MCF 10A (cell line): ENCODE data around the gene HDAC5. TPM values are rescaled to one million over a fixed set of nuclear protein-coding genes. Genes with fewer than 3 reads are reported as not detected.

ENCODE experiments used
- BruUV-seq: library from RNA; stranded (reverse); fragments of 400-500 nt; replicated peaks from 2 replicates; lab custom pipeline; 2021; lab: Mats Ljungman, UMichigan
- CTCF ChIA-PET: fragments of 300-600 bp; sonication (Branson Sonifier 250); formaldehyde crosslinking; extraction: SDS; loops from one replicate; lab custom pipeline; 2021; ENCODE audit warnings: antibody characterized with exemption, inconsistent platforms; lab: Yijun Ruan, JAX
- POLR2A ChIA-PET: fragments of 300-600, 350-650 bp; sonication (Branson Sonifier 250); formaldehyde crosslinking; extraction: SDS; loops from one replicate; lab custom pipeline; 2020; ENCODE audit warnings: antibody characterized with exemption, inconsistent platforms; lab: Yijun Ruan, JAX
- DNase-seq: peaks from one replicate; pipeline ENCODE4 v3.0.0-alpha.2; 2018; ENCODE audit not compliant: unreplicated experiment
- H3K27ac Mint-ChIP-seq: one replicate; pipeline ENCODE4 v1.8.0; 2022; ENCODE audit warnings: mild to moderate bottlenecking, low read depth, mixed read lengths; ENCODE audit not compliant: unreplicated experiment
- H3K27me3 Mint-ChIP-seq: one replicate; pipeline ENCODE4 v1.8.0; 2022; ENCODE audit warnings: mixed read lengths; ENCODE audit not compliant: insufficient read depth, unreplicated experiment
- H3K36me3 Mint-ChIP-seq: one replicate; pipeline ENCODE4 v1.8.0; 2022; ENCODE audit warnings: mild to moderate bottlenecking, moderate library complexity, mixed read lengths; ENCODE audit not compliant: insufficient read depth, unreplicated experiment
- H3K4me1 Mint-ChIP-seq: one replicate; pipeline ENCODE4 v1.8.0; 2022; ENCODE audit warnings: mixed read lengths; ENCODE audit not compliant: insufficient read depth, unreplicated experiment
- H3K4me3 Mint-ChIP-seq: one replicate; pipeline ENCODE4 v1.8.0; 2022; ENCODE audit warnings: mild to moderate bottlenecking, moderate library complexity, mixed read lengths; ENCODE audit not compliant: unreplicated experiment
- H3K9me3 Mint-ChIP-seq: one replicate; pipeline ENCODE4 v1.8.0; 2022; ENCODE audit warnings: mixed read lengths; ENCODE audit not compliant: unreplicated experiment
- intact Hi-C: fragments of 100-400 bp; cut with micrococcal nuclease; formaldehyde crosslinking; loops from 2 replicates; pipeline ENCODE4 v1.14.1; 2022
- total RNA-seq: library from RNA; stranded (reverse); gene quantifications from 2 replicates; pipeline ENCODE4 v1.2.3, GENCODE V29; 2022
- TF ChIP-seq, protein P1 (sequence below): fragments of 200-600 bp; IDR thresholded peaks from one replicate; pipeline ENCODE4 v1.8.0; 2022; ENCODE audit warnings: antibody characterized with exemption, mild to moderate bottlenecking; ENCODE audit not compliant: unreplicated experiment

Gene HDAC5
- total RNA-seq, 1 experiment from 2014 or later = 12.1 TPM

DNA sequence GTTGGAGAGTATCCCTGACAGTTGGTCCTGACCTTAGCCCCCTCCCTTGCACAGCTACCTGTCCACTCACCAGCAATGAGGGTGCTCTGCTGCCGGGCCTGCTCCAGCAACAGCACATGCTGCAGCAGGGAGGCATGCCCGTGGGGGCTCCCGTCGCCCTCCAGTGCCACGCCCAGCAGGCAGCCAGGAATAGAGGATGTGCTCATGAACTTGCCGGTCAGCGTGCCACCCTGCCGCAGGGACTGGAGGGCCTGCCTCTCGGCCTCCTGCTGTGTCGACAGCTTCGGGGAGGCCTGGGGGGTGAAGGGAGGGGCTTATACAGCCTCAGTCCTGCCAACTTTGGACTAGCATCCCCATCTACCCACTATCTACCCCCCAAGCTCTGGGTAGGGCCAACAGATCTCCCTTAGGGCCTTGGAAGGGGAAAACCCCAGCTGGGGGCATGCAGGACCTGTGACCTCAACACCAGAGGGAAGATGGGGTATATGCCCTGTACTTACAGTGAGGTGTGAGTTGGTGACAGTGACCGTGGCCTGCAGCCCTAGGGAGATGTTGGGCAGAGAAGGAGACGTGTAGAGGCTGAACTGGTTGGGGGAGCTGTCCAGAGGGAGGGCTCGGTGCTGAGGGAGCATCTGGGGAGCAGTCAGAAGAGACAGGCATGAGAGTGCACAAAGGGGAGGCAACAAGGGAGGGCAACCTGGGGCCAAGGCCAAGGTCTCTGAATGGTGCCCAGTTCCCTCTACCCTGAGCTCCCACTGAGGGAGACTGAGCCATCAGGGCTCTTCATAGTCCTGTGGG is 32.0 kb downstream of the HDAC5 start:
- no peak overlapping the region for H3K27ac Mint-ChIP-seq
- TF ChIP-seq, protein P1, sequence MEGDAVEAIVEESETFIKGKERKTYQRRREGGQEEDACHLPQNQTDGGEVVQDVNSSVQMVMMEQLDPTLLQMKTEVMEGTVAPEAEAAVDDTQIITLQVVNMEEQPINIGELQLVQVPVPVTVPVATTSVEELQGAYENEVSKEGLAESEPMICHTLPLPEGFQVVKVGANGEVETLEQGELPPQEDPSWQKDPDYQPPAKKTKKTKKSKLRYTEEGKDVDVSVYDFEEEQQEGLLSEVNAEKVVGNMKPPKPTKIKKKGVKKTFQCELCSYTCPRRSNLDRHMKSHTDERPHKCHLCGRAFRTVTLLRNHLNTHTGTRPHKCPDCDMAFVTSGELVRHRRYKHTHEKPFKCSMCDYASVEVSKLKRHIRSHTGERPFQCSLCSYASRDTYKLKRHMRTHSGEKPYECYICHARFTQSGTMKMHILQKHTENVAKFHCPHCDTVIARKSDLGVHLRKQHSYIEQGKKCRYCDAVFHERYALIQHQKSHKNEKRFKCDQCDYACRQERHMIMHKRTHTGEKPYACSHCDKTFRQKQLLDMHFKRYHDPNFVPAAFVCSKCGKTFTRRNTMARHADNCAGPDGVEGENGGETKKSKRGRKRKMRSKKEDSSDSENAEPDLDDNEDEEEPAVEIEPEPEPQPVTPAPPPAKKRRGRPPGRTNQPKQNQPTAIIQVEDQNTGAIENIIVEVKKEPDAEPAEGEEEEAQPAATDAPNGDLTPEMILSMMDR = no peak
- CTCF ChIA-PET = no interaction called here
- intact Hi-C loops = no loop called here
- BruUV-seq = no TSS peak
- peaks cover 26% of the 10 kb centered on the region for H3K36me3 Mint-ChIP-seq
- H3K4me3 Mint-ChIP-seq = no peak overlapping the region
- H3K9me3 Mint-ChIP-seq = no peaks in the 10 kb centered on the region
- POLR2A ChIA-PET = no interaction called here
- peaks cover 19% of the 10 kb centered on the region for H3K4me1 Mint-ChIP-seq
- H3K27me3 Mint-ChIP-seq = no peaks in the 10 kb centered on the region
- DNase-seq = no peak

DNA sequence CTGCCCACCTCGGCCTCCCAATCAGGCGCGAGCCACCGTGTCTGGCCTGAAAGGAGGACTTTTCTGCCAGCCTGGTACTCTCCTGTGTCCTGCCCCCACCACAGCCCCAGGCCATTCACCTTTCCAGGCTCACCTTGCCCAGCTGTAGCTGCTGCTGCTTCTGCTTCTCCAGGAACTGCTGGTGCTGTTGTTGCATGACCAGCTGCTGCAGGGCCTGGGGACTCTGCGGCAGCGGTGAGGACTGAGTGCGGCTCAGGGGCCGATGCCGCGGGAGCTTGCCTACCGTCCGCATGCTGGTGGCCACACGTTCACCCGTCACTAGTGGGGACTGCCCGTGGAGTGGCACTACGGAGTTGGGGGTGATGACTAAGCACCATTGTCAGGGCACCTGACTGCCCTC is 35.2 kb downstream of the HDAC5 start:
- Mint-ChIP-seq H3K9me3 (no peaks in the 10 kb centered on the region), H3K27me3 (no peaks in the 10 kb centered on the region), H3K4me1 (peaks cover 13% of the 10 kb centered on the region), H3K27ac (peak overlapping the region; percentile 52), H3K4me3 (no peak overlapping the region), H3K36me3 (peaks cover 33% of the 10 kb centered on the region)
- intact Hi-C loops = loop anchor here (5.0 kb wide), 1 partner anchor 34 kb away; the partner anchor contains the start of gene HDAC5
- POLR2A ChIA-PET = interaction anchor here (2.4 to 3.7 kb wide), 2 partner anchors 17 to 35 kb away, joined by 12 to 16 read pairs; partner anchors contain the start of genes G6PC3 and HDAC5
- no TSS peak for BruUV-seq
- TF ChIP-seq, protein P1 = no peak
- DNase-seq = no peak
- CTCF ChIA-PET = interaction anchor here (0.9 to 1.0 kb wide), 2 partner anchors 9 to 27 kb away, joined by 4 read pairs; no protein-coding TSS in a partner anchor

DNA sequence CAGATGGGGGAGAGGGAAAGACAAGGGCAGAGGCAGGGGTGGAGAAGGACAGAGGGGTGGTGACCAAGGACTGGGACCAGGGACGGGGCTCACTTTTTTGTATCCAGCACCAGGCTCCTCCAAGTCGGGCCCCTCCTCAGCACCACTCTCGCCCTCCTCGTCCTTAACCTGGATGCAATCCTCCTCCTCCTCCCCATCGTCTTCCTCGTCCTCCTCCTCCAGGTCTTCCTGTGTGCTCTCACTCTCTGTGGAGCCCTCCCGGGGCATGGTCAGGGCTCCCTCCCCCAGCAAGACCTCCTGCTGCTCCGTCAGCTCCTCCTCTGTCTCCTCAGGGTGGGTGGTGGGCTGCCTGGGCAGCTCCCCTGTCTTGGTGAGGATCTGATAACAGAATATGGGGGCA is 36.1 kb downstream of the HDAC5 start:
- Mint-ChIP-seq H3K4me3 (peak overlapping the region; percentile 40), H3K27ac (peak overlapping the region; percentile 52), H3K9me3 (no peaks in the 10 kb centered on the region), H3K27me3 (no peaks in the 10 kb centered on the region), H3K4me1 (peaks cover 18% of the 10 kb centered on the region), H3K36me3 (peaks cover 34% of the 10 kb centered on the region)
- CTCF ChIA-PET = interaction anchor here (0.6 to 1.0 kb wide), 4 partner anchors 9 to 572 kb away, joined by 3 to 6 read pairs (median 4); no protein-coding TSS in a partner anchor
- no TSS peak for BruUV-seq
- no peak for DNase-seq
- intact Hi-C loops = loop anchor here (5.0 kb wide), 1 partner anchor 35 kb away; the partner anchor contains the start of gene HDAC5
- POLR2A ChIA-PET = interaction anchor here (0.6 to 3.7 kb wide), 6 partner anchors 9 to 85 kb away, joined by 3 to 16 read pairs (median 3); partner anchors contain the start of genes G6PC3 and HDAC5
- TF ChIP-seq, protein P1 = no peak
